ENCODE results near the gene SH2D7.
A peak's percentile ranks its signal among the peaks of the same experiment; 100 is the strongest.

The SH2D7 gene

GRCh38 chr15:78064544-78064943, 27.8 kb upstream of the SH2D7 start:
- H3K36me3 ChIP-seq (ENCODE audit: control insufficient read depth, insufficient read depth, low read length) = no peaks in the 10 kb centered on the region
- H3K9me3 ChIP-seq (ENCODE audit: control insufficient read depth, low read length) = no peaks in the 10 kb centered on the region
- no peaks in the 10 kb centered on the region for H3K27me3 ChIP-seq (ENCODE audit: control insufficient read depth, insufficient read depth, low read length)
- no peak overlapping the region for H3K4me3 ChIP-seq (ENCODE audit: low read length)
- H3K9ac ChIP-seq (ENCODE audit: low read length) = no peak overlapping the region
- H3K4me1 ChIP-seq (ENCODE audit: control insufficient read depth, insufficient read depth, low read length) = peaks cover 72% of the 10 kb centered on the region

GRCh38 chr15:78065284-78065872, 27.0 kb upstream of the SH2D7 start:
- Histone ChIP-seq H3K4me3 (ENCODE audit: low read length) (no peak overlapping the region), H3K4me1 (ENCODE audit: control insufficient read depth, insufficient read depth, low read length) (peaks cover 69% of the 10 kb centered on the region), H3K9ac (ENCODE audit: low read length) (no peak overlapping the region)

GRCh38 chr15:78065973-78066946, 26.1 kb upstream of the SH2D7 start:
- Histone ChIP-seq H3K4me1 (ENCODE audit: control insufficient read depth, insufficient read depth, low read length) (peaks cover 69% of the 10 kb centered on the region), H3K9ac (ENCODE audit: low read length) (no peak overlapping the region), H3K9me3 (ENCODE audit: control insufficient read depth, low read length) (no peaks in the 10 kb centered on the region), H3K27me3 (ENCODE audit: control insufficient read depth, insufficient read depth, low read length) (no peaks in the 10 kb centered on the region), H3K36me3 (ENCODE audit: control insufficient read depth, insufficient read depth, low read length) (no peaks in the 10 kb centered on the region), H3K4me3 (ENCODE audit: low read length) (no peak overlapping the region)

More at GRCh38 chr15:78065284-78065872, 27.0 kb upstream of the SH2D7 start:
- Histone ChIP-seq H3K9me3 (ENCODE audit: control insufficient read depth, low read length) (no peaks in the 10 kb centered on the region), H3K36me3 (ENCODE audit: control insufficient read depth, insufficient read depth, low read length) (no peaks in the 10 kb centered on the region), H3K27me3 (ENCODE audit: control insufficient read depth, insufficient read depth, low read length) (no peaks in the 10 kb centered on the region)

GRCh38 chr15:78067328-78068228, 24.8 kb upstream of the SH2D7 start:
- H3K9me3 ChIP-seq (ENCODE audit: control insufficient read depth, low read length) = no peaks in the 10 kb centered on the region
- H3K4me1 ChIP-seq (ENCODE audit: control insufficient read depth, insufficient read depth, low read length) = peaks cover 69% of the 10 kb centered on the region
- H3K9ac ChIP-seq (ENCODE audit: low read length) = no peak overlapping the region
- no peak overlapping the region for H3K4me3 ChIP-seq (ENCODE audit: low read length)
- H3K36me3 ChIP-seq (ENCODE audit: control insufficient read depth, insufficient read depth, low read length) = no peaks in the 10 kb centered on the region
- H3K27me3 ChIP-seq (ENCODE audit: control insufficient read depth, insufficient read depth, low read length) = no peaks in the 10 kb centered on the region

GRCh38 chr15:78069052-78069414, 23.3 kb upstream of the SH2D7 start:
- Histone ChIP-seq H3K9ac (ENCODE audit: low read length) (peak overlapping the region; percentile 6), H3K9me3 (ENCODE audit: control insufficient read depth, low read length) (no peaks in the 10 kb centered on the region), H3K27me3 (ENCODE audit: control insufficient read depth, insufficient read depth, low read length) (no peaks in the 10 kb centered on the region), H3K36me3 (ENCODE audit: control insufficient read depth, insufficient read depth, low read length) (no peaks in the 10 kb centered on the region), H3K4me3 (ENCODE audit: low read length) (no peak overlapping the region), H3K4me1 (ENCODE audit: control insufficient read depth, insufficient read depth, low read length) (peaks cover 55% of the 10 kb centered on the region)

GRCh38 chr15:78069462-78070029, 22.8 kb upstream of the SH2D7 start:
- H3K36me3 ChIP-seq (ENCODE audit: control insufficient read depth, insufficient read depth, low read length) = no peaks in the 10 kb centered on the region
- no peaks in the 10 kb centered on the region for H3K27me3 ChIP-seq (ENCODE audit: control insufficient read depth, insufficient read depth, low read length)
- H3K9me3 ChIP-seq (ENCODE audit: control insufficient read depth, low read length) = no peaks in the 10 kb centered on the region
- H3K4me1 ChIP-seq (ENCODE audit: control insufficient read depth, insufficient read depth, low read length) = peaks cover 52% of the 10 kb centered on the region
- H3K9ac ChIP-seq (ENCODE audit: low read length) = no peak overlapping the region
- H3K4me3 ChIP-seq (ENCODE audit: low read length) = no peak overlapping the region

- no peak overlapping the region for H3K4me3 ChIP-seq (ENCODE audit: low read length)
- peaks cover 46% of the 10 kb centered on the region for H3K4me1 ChIP-seq (ENCODE audit: control insufficient read depth, insufficient read depth, low read length)
- H3K9ac ChIP-seq (ENCODE audit: low read length) = no peak overlapping the region
- no peaks in the 10 kb centered on the region for H3K36me3 ChIP-seq (ENCODE audit: control insufficient read depth, insufficient read depth, low read length)
- H3K9me3 ChIP-seq (ENCODE audit: control insufficient read depth, low read length) = no peaks in the 10 kb centered on the region
- no peaks in the 10 kb centered on the region for H3K27me3 ChIP-seq (ENCODE audit: control insufficient read depth, insufficient read depth, low read length)
These were observed 22.2 kb upstream of the SH2D7 start for GRCh38 chr15:78070049-78070700.

- no peaks in the 10 kb centered on the region for H3K36me3 ChIP-seq (ENCODE audit: control insufficient read depth, insufficient read depth, low read length)
- H3K4me1 ChIP-seq (ENCODE audit: control insufficient read depth, insufficient read depth, low read length) = peaks cover 45% of the 10 kb centered on the region
- no peaks in the 10 kb centered on the region for H3K9me3 ChIP-seq (ENCODE audit: control insufficient read depth, low read length)
- H3K9ac ChIP-seq (ENCODE audit: low read length) = no peak overlapping the region
- H3K4me3 ChIP-seq (ENCODE audit: low read length) = no peak overlapping the region
- no peaks in the 10 kb centered on the region for H3K27me3 ChIP-seq (ENCODE audit: control insufficient read depth, insufficient read depth, low read length)
These were observed 21.0 kb upstream of the SH2D7 start for GRCh38 chr15:78071383-78071782.

- Histone ChIP-seq H3K4me1 (ENCODE audit: control insufficient read depth, insufficient read depth, low read length) (peaks cover 36% of the 10 kb centered on the region), H3K9me3 (ENCODE audit: control insufficient read depth, low read length) (no peaks in the 10 kb centered on the region), H3K9ac (ENCODE audit: low read length) (no peak overlapping the region), H3K27me3 (ENCODE audit: control insufficient read depth, insufficient read depth, low read length) (no peaks in the 10 kb centered on the region), H3K4me3 (ENCODE audit: low read length) (no peak overlapping the region), H3K36me3 (ENCODE audit: control insufficient read depth, insufficient read depth, low read length) (no peaks in the 10 kb centered on the region)
These were observed 20.1 kb upstream of the SH2D7 start for GRCh38 chr15:78072080-78072892.

GRCh38 chr15:78073046-78073787, 19.1 kb upstream of the SH2D7 start:
- Histone ChIP-seq H3K9me3 (ENCODE audit: control insufficient read depth, low read length) (no peaks in the 10 kb centered on the region), H3K36me3 (ENCODE audit: control insufficient read depth, insufficient read depth, low read length) (no peaks in the 10 kb centered on the region), H3K4me3 (ENCODE audit: low read length) (no peak overlapping the region), H3K4me1 (ENCODE audit: control insufficient read depth, insufficient read depth, low read length) (peaks cover 31% of the 10 kb centered on the region), H3K27me3 (ENCODE audit: control insufficient read depth, insufficient read depth, low read length) (no peaks in the 10 kb centered on the region), H3K9ac (ENCODE audit: low read length) (no peak overlapping the region)
